Stimulated activated CD4-positive, alpha-beta T cell treated with anti-CD3 and anti-CD28 coated beads, TNF-alpha, amount 100 ng/mL, for 1 hour (primary cell): ENCODE measurements around the gene DCAF5.

Experiments used
- DNase-seq, 3 donors: peaks; one replicate each; pipeline ENCODE4 v3.0.0-alpha.2; 2020; ENCODE audit warnings: low read depth in 3 of 3, low spot score in 1 of 3

The DCAF5 gene

DNA sequence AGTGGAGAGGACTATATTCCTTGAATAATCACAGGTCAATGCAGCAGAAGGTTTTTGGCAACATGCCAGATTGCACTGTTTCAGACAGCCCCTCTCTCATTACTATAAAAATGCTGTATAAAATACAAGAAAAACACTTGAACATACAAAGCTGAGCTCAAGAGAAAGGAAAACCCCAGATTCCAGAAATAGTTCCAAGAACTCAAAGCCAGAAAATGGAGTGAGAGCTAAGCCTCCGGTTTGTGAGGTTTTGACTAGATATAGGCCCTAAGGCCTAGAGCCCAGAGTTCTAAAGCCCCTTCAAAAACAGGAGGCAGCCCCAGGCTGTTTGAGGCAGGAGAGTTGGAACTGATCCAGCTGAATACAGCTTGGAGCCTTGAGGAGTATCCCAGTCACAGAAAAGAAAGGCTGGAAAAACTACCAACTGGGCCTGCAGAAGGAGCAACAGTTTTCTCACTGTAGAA, 144.5 kb downstream of the DCAF5 start:
- DNase-seq: no peak

DNA sequence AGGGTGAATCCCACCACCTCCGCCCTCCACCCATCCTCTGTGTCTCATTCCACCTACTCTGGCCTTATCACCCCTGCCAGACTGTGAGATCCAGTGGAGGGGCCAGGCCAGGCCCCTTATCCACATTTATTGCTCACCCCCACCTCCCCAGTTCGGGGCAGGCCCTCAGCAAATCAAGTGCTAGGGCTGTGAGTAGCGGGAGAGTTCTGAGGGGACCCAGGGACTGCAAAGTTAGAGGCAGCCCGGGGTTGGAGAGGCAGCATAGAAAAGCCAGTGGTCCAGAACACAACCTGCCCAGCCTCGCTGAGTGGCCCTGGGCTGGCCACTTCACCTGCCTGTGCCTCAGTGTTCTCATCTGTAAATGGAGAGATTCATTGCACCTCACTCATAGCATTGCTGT, 146.6 kb downstream of the DCAF5 start:
- no peak for DNase-seq

DNA sequence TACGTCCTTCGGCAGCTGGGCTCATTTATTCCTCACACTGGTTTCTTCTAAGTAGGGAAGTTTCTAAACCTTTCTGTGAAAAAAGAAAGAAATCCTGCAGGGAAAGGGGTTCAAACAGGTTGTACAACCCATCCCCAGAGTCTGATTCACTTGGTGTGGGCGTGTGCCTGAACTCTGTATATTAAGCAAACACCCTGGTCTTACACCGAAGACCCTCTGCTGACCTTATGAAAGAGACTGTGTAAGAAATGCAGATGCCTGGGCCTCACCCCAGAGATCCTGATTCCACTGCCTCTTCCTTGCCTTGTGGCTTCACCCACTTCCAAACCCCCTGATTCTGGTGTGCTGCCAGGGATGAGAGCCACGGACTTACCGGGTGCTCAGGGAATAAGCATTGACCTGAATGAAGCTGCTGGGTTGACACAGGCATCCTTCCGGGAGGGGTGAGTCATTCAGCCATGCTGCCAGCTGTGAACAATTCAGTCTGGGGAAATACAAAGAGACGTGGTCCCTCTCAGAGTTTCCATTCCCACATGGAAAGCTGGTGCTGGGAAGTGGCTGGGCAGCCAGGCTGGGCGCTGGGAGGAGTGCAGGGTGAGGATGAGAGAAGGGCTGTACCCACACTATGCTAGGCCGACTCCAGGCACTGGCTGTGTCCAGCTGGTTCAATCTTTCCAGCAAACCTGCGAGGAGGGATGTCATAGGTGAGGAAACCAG, 147.3 kb downstream of the DCAF5 start:
- no peak for DNase-seq

DNA sequence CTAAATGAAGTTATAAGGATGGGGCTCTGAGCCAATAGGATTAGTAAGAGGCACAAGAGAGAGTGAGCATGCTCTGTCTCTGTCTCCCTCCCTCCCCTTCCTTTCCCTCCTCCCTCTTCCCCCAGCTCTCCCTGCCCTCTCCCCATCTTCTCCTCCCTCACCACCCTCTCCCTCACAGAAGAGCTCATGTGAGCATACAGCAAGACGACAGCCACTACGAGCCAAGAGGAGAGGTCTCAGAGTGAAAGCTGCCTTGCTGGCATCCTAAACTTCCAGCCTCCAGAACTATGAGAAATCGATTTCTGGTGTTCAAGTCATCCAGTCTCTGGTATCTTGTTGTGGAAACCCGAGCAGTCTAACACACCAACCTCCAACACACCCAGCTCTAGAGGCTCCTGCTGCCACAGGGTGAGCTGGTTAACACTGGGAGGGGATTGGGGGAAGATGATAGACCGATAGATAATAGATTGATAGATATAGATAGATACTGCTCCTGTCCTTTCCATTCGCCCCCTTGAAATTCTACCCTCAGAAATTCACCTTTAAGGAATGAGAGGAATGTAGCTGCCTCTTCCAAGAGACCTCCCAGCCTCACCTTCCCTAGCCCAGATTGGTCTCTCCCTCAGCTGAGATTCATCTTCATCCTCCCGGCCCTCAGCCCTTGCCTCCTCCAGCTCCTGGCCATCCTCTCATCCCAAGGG, 148.0 kb downstream of the DCAF5 start:
- DNase-seq: no peak

DNA sequence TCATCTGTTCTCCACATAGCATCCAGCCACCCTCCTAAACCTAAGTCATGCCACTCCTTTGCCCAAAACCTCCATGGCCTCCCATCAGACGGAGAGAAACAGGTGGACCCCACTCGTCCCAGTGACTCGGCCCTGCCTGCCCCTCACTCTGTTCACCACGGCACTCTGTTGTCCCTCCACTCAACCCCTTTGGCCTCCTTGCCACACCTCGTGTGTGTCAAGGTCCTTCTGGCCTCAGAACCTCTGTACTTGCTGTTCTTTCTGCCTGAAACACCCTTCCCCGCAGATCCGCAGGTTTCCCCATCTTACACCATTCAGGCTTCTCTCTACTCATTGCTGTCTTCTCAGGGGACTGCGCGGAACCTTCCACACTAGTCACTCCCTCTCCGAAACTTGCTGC, 149.3 kb downstream of the DCAF5 start:
- DNase-seq: no peak

DNA sequence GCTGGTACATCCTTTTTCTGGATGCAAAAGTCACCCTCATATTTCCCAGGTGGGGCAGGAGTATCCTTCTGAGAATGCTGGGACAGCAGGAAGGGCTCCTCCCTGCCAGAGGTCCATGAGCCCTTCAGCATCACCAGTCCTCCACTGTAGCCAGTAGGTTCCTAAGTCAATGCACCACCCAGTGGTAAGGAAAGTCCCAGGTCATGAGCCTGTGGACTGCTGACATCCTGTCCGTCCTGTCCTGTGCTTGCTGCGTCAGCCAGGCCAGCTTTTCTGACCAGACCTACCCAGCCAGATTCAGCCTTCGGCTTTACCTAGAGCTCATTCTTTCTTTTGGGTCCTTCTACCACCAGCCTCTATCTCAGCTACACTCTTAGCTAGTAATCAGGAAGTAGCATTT, 150.8 kb downstream of the DCAF5 start:
- no peak for DNase-seq

DNA sequence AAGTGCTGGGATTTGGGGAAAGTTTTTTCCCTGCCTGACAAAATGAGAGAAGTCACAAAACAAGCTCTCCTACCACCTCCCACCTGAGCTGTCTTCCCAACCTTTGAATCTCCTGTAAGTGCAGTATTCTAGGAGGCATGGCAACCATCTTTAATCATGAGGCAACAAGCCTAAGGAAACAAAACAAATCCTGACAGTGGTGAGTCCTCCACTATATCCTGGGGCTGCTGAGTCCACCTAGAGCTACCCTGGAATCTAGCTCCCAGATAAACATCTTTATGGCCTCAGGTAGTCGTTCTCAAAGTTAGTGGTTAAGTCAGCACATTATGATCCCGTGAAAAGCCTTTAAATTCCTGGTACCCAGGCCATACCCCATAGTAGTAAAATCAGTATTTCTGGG, 151.5 kb downstream of the DCAF5 start:
- DNase-seq: no peak
